ENCODE results near the gene RBMS1. TPM values are rescaled to one million over a fixed set of nuclear protein-coding genes. Genes with fewer than 3 reads are reported as not detected.

The RBMS1 gene
- total and polyA plus RNA-seq, 2 donors (not counting 1 experiment from before 2014, with no cell fraction given), result 18.0 to 36.7 TPM

GRCh38 chr2:160501370-160501769, 7.8 kb upstream of the RBMS1 start:
- ATAC-seq (ENCODE audit: low read depth), result no peak
- Mint-ChIP-seq H3K4me1 (no peaks in the 10 kb centered on the region), H3K27ac (no peak overlapping the region), H3K9me3 (ENCODE audit: insufficient read depth) (no peaks in the 10 kb centered on the region), H3K4me3 (no peak overlapping the region), H3K27me3 (peaks cover 20% of the 10 kb centered on the region)
- H3K27ac ChIP-seq (ENCODE audit: low read length in 2 of 2), result no peak overlapping the region
- intact Hi-C loops (cut with micrococcal nuclease), result no loop called here
- H3K79me2 ChIP-seq (ENCODE audit: control insufficient read depth, insufficient read depth, low read length), result no peaks in the 10 kb centered on the region
- TF ChIP-seq CTCF (IDR thresholded peaks at IDR 0.05) (no peak), EZH2 (IDR thresholded peaks at IDR 0.05; ENCODE audit: borderline replicate concordance, insufficient read depth, low read depth, low read length, poor library complexity, severe bottlenecking) (no peak)
- no peak overlapping the region for H3K4me3 ChIP-seq (ENCODE audit: control extremely low read depth in 1 of 5, extremely low read depth in 1 of 5, insufficient read depth in 1 of 5, low read depth in 2 of 5, low read length in 4 of 5)
- no CpG with 5 or more reads among the region's 1 CpG for WGBS (ENCODE audit: insufficient coverage)
- H3K4me1 ChIP-seq (ENCODE audit: control insufficient read depth in 2 of 2, insufficient read depth in 2 of 2, low read length in 2 of 2), result no peaks in the 10 kb centered on the region
- H3K36me3 ChIP-seq (replicated peaks in 1 of 2; ENCODE audit: control extremely low read depth in 1 of 2, control insufficient read depth in 1 of 2, extremely low read depth in 1 of 2, insufficient read depth in 2 of 2, low read length in 1 of 2), result no peaks in the 10 kb centered on the region
- no peak overlapping the region for H3K4me2 ChIP-seq (replicated peaks; ENCODE audit: low read depth, low read length, poor library complexity, severe bottlenecking)
- ChIA-PET CTCF (interaction anchor here (1.0 kb wide), 1 partner anchor 30 kb away, joined by 3 read pairs; no protein-coding TSS in a partner anchor), POLR2A (no interaction called here)
- H3K9me3 ChIP-seq (ENCODE audit: control extremely low read depth in 1 of 3, control insufficient read depth in 2 of 3, insufficient read depth in 1 of 3, low read length in 2 of 3), result no peaks in the 10 kb centered on the region
- no peak overlapping the region for H3K9ac ChIP-seq (ENCODE audit: low read length)
- H4K20me1 ChIP-seq (ENCODE audit: control insufficient read depth, insufficient read depth, low read length, poor library complexity, severe bottlenecking), result no peaks in the 10 kb centered on the region
- DNase-seq, result no peak
- no peak overlapping the region for H2AFZ ChIP-seq (ENCODE audit: insufficient read depth, low read depth, low read length, poor library complexity, severe bottlenecking)
- H3K27me3 ChIP-seq (replicated peaks in 1 of 4; ENCODE audit: control extremely low read depth in 1 of 4, control insufficient read depth in 3 of 4, insufficient read depth in 4 of 4, low read length in 3 of 4), result no peaks in the 10 kb centered on the region

DNA sequence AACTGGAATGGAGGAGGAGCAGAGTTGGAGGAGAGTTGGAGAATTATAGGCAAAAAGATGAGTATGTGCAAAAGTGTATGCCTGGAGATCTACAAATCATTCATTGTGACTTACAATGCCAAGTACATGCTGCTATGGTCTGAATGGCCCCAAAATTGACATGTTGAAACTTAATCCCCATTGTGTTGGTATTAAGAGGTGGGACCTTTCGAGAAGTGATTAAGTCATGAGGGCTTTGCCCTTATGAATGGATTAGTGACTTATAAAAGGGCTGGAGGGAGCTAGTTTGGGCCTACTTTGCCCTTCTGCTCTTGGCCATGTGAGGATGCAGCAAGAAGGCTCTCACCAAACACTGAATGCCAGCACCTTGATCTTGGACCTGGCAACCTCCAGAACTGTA, 6.3 kb upstream of the RBMS1 start:
- H3K4me2 ChIP-seq (replicated peaks; ENCODE audit: low read depth, low read length, poor library complexity, severe bottlenecking), result no peak overlapping the region
- Mint-ChIP-seq H3K4me3 (no peak overlapping the region), H3K27me3 (peaks cover 27% of the 10 kb centered on the region), H3K27ac (no peak overlapping the region), H3K9me3 (ENCODE audit: insufficient read depth) (no peaks in the 10 kb centered on the region), H3K4me1 (no peaks in the 10 kb centered on the region)
- H3K4me3 ChIP-seq (ENCODE audit: control extremely low read depth in 1 of 5, extremely low read depth in 1 of 5, insufficient read depth in 1 of 5, low read depth in 2 of 5, low read length in 4 of 5), result no peak overlapping the region
- ATAC-seq (ENCODE audit: low read depth) (no peak), DNase-seq (no peak)
- H3K27ac ChIP-seq (ENCODE audit: low read length in 2 of 2), result no peak overlapping the region
- TF ChIP-seq CTCF (IDR thresholded peaks at IDR 0.05) (no peak), EZH2 (IDR thresholded peaks at IDR 0.05; ENCODE audit: borderline replicate concordance, insufficient read depth, low read depth, low read length, poor library complexity, severe bottlenecking) (no peak)
- no peaks in the 10 kb centered on the region for H3K36me3 ChIP-seq (replicated peaks in 1 of 2; ENCODE audit: control extremely low read depth in 1 of 2, control insufficient read depth in 1 of 2, extremely low read depth in 1 of 2, insufficient read depth in 2 of 2, low read length in 1 of 2)
- WGBS (ENCODE audit: insufficient coverage), result 83% methylated on average over 1 of the region's 1 CpG
- no peaks in the 10 kb centered on the region for H3K4me1 ChIP-seq (ENCODE audit: control insufficient read depth in 2 of 2, insufficient read depth in 2 of 2, low read length in 2 of 2)
- intact Hi-C loops (cut with micrococcal nuclease), result loop anchor here (10.0 kb wide), 1 partner anchor 95 kb away; no protein-coding TSS in a partner anchor
- no peak overlapping the region for H3K9ac ChIP-seq (ENCODE audit: low read length)
- H3K27me3 ChIP-seq (replicated peaks in 1 of 4; ENCODE audit: control extremely low read depth in 1 of 4, control insufficient read depth in 3 of 4, insufficient read depth in 4 of 4, low read length in 3 of 4), result peaks cover 0 to 7% (median 4%) of the 10 kb centered on the region in 4 experiments
- CTCF ChIA-PET, result no interaction called here
- POLR2A ChIA-PET, result no interaction called here
- no peaks in the 10 kb centered on the region for H3K9me3 ChIP-seq (ENCODE audit: control extremely low read depth in 1 of 3, control insufficient read depth in 2 of 3, insufficient read depth in 1 of 3, low read length in 2 of 3)
- H2AFZ ChIP-seq (ENCODE audit: insufficient read depth, low read depth, low read length, poor library complexity, severe bottlenecking), result no peak overlapping the region
- H4K20me1 ChIP-seq (ENCODE audit: control insufficient read depth, insufficient read depth, low read length, poor library complexity, severe bottlenecking), result no peaks in the 10 kb centered on the region
- no peaks in the 10 kb centered on the region for H3K79me2 ChIP-seq (ENCODE audit: control insufficient read depth, insufficient read depth, low read length)
